GM13977 (cell line): ENCODE measurements around the gene SHE.

Experiments used
- DNase-seq: peaks from one replicate; pipeline ENCODE4 v3.0.0; 2012; ENCODE audit warnings: low spot score
- CTCF ChIP-seq: IDR thresholded peaks from 2 replicates; pipeline ENCODE4 v1.5.1; 2012; ENCODE audit warnings: mild to moderate bottlenecking, control low read depth; ENCODE audit not compliant: insufficient read depth; ENCODE audit errors: extremely low read depth, missing control alignments
- in situ Hi-C: fragments of 300-500 bp; cut with MboI; formaldehyde crosslinking; loops from one replicate; pipeline ENCODE4 v1.12.0; 2022; ENCODE audit warnings: low sequenced_read_pairs, low pct_unique_long_range_greater_than_20kb, mixed read lengths, inconsistent platforms; ENCODE audit not compliant: unreplicated experiment

The SHE gene

GRCh38 chr1:154476791-154477190 lies 25.4 kb downstream of the SHE start:
- in situ Hi-C loops, result no loop called here

GRCh38 chr1:154474802-154475201 lies 27.4 kb downstream of the SHE start:
- TF ChIP-seq CTCF, result no peak
- in situ Hi-C loops, result no loop called here
- DNase-seq, result no peak

More at GRCh38 chr1:154476791-154477190, 25.4 kb downstream of the SHE start:
- no peak for TF ChIP-seq CTCF
- no peak for DNase-seq

GRCh38 chr1:154471304-154471703 lies 30.9 kb downstream of the SHE start:
- in situ Hi-C loops, result no loop called here
- no peak for TF ChIP-seq CTCF
- no peak for DNase-seq

GRCh38 chr1:154469844-154470560 lies 32.2 kb downstream of the SHE start:
- in situ Hi-C loops, result no loop called here
- DNase-seq, result no peak

GRCh38 chr1:154468535-154469250 lies 33.5 kb downstream of the SHE start:
- no peak for TF ChIP-seq CTCF
- DNase-seq, result no peak
- in situ Hi-C loops, result no loop called here

More at GRCh38 chr1:154469844-154470560, 32.2 kb downstream of the SHE start:
- TF ChIP-seq CTCF, result no peak

- in situ Hi-C loops, result no loop called here
- no peak for TF ChIP-seq CTCF
- no peak for DNase-seq
Observed at GRCh38 chr1:154467434-154468102, 34.6 kb downstream of the SHE start.
